Transverse colon (tissue), 4 donors: ENCODE measurements around the gene CORT.

ENCODE experiments used
- EP300 ChIP-seq: sonication (generic); formaldehyde crosslinking; IDR thresholded peaks from one replicate; pipeline ENCODE4 v1.6.1; 2017; ENCODE audit warnings: antibody characterized with exemption, low read depth
- POLR2A ChIP-seq: fragments of 450-650 bp; IDR thresholded peaks from one replicate; pipeline ENCODE4 v1.6.1; 2016; ENCODE audit warnings: antibody characterized with exemption, mild to moderate bottlenecking, moderate library complexity
- POLR2AphosphoS5 ChIP-seq, 3 donors: sonication (generic); formaldehyde crosslinking; IDR thresholded peaks; one replicate each; pipeline ENCODE4 v1.6.1; 2016; ENCODE audit warnings: antibody characterized with exemption in 3 of 3
- TF ChIP-seq, protein P1 (sequence below), 5 experiments: fragments of 200-600 bp in 3 of 5; fragments of 450-650 bp in 2 of 5; sonication (generic) in 3 of 5; IDR thresholded peaks; 1 replicate in 2 of 5; 2 replicates in 3 of 5; pipeline ENCODE4 v1.5.1; 2016 to 2017; ENCODE audit warnings: antibody characterized with exemption in 5 of 5, inconsistent platforms in 3 of 5, mild to moderate bottlenecking in 2 of 5, moderate library complexity in 1 of 5

GRCh38 chr1:10490286-10490970 lies 40.6 kb downstream of the CORT start:
- TF ChIP-seq, protein P1, sequence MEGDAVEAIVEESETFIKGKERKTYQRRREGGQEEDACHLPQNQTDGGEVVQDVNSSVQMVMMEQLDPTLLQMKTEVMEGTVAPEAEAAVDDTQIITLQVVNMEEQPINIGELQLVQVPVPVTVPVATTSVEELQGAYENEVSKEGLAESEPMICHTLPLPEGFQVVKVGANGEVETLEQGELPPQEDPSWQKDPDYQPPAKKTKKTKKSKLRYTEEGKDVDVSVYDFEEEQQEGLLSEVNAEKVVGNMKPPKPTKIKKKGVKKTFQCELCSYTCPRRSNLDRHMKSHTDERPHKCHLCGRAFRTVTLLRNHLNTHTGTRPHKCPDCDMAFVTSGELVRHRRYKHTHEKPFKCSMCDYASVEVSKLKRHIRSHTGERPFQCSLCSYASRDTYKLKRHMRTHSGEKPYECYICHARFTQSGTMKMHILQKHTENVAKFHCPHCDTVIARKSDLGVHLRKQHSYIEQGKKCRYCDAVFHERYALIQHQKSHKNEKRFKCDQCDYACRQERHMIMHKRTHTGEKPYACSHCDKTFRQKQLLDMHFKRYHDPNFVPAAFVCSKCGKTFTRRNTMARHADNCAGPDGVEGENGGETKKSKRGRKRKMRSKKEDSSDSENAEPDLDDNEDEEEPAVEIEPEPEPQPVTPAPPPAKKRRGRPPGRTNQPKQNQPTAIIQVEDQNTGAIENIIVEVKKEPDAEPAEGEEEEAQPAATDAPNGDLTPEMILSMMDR (IDR thresholded peaks at IDR 0.05) = no peak
- no peak for TF ChIP-seq POLR2A
- TF ChIP-seq POLR2AphosphoS5 (IDR thresholded peaks at IDR 0.05) = no peak
- no peak for TF ChIP-seq EP300
